H1 (cell line): ENCODE measurements around the gene TSSK6. TPM values are rescaled to one million over a fixed set of nuclear protein-coding genes. Genes with fewer than 3 reads are reported as not detected.

Source experiments
- CTCF ChIA-PET: fragments of 300-600 bp; sonication (Branson Sonifier 250); formaldehyde crosslinking; loops from one replicate; lab custom pipeline; 2021; ENCODE audit not compliant: partially characterized antibody; lab: Charles Lee
- POLR2A ChIA-PET: fragments of 300-600 bp; sonication (Branson Sonifier 250); formaldehyde crosslinking; loops from one replicate; lab custom pipeline; 2021; ENCODE audit warnings: inconsistent platforms; ENCODE audit not compliant: partially characterized antibody; lab: Charles Lee
- DNase-seq, 2 experiments: peaks; one replicate each; pipeline versions ENCODE4 v3.0.0 to v3.0.0-alpha.2; 2010 to 2022; ENCODE audit warnings: low spot score in 2 of 2, low read depth in 1 of 2, mixed read lengths in 1 of 2
- FAIRE-seq: peaks from 2 replicates; lab custom pipeline; 2011; peaks lifted over from hg19 to GRCh38; lab: Jason Lieb, UNC
- H2AFZ ChIP-seq: 2 replicates; pipeline ENCODE4 v1.8.1; 2012; ENCODE audit warnings: low read length, inconsistent platforms
- H2AK5ac ChIP-seq: 2 replicates; pipeline ENCODE4 v1.6.1; 2013; ENCODE audit warnings: low read depth, low read length
- H2BK120ac ChIP-seq: replicated peaks from 2 replicates; pipeline ENCODE3; 2013; ENCODE audit warnings: low read depth, low read length, inconsistent platforms
- H2BK12ac ChIP-seq: 2 replicates; pipeline ENCODE4 v1.6.1; 2013; ENCODE audit warnings: low read depth, low read length
- H2BK15ac ChIP-seq: 2 replicates; pipeline ENCODE4 v1.6.1; 2013; ENCODE audit warnings: low read length
- H2BK20ac ChIP-seq: 2 replicates; pipeline ENCODE4 v1.6.1; 2013; ENCODE audit warnings: low read length
- H2BK5ac ChIP-seq: 2 replicates; pipeline ENCODE4 v1.6.1; 2013; ENCODE audit warnings: low read depth, low read length
- H3K14ac ChIP-seq: 2 replicates; pipeline ENCODE4 v1.6.1; 2013; ENCODE audit warnings: inconsistent platforms; ENCODE audit not compliant: insufficient read length
- H3K18ac ChIP-seq: 2 replicates; pipeline ENCODE4 v1.6.1; 2013; ENCODE audit warnings: low read length; ENCODE audit errors: extremely low read depth
- H3K23ac ChIP-seq: 2 replicates; pipeline ENCODE4 v1.6.1; 2013; ENCODE audit warnings: inconsistent platforms; ENCODE audit not compliant: insufficient read length
- H3K23me2 ChIP-seq: 2 replicates; pipeline ENCODE4 v1.6.1; 2013; ENCODE audit warnings: low read depth, low read length
- H3K27ac ChIP-seq: 2 replicates; pipeline ENCODE4 v1.6.1; 2011; ENCODE audit warnings: low read depth, low read length, inconsistent platforms
- H3K27me3 ChIP-seq, 4 experiments: replicated peaks in 1 of 4; 1 replicate in 1 of 4; 2 replicates in 3 of 4; pipeline versions ENCODE4 v1.6.1 to v1.8.1; 2011 to 2013; ENCODE audit warnings: low read length in 3 of 4, mild to moderate bottlenecking in 3 of 4, inconsistent platforms in 2 of 4, mixed read lengths in 2 of 4, moderate library complexity in 1 of 4; ENCODE audit not compliant: control insufficient read depth in 3 of 4, insufficient read depth in 3 of 4; ENCODE audit errors: extremely low read depth in 1 of 4
- H3K36me3 ChIP-seq, 4 experiments: 2 replicates each; pipeline versions ENCODE4 v1.6.1 to v1.8.1; 2011 to 2013; ENCODE audit warnings: mild to moderate bottlenecking in 4 of 4, low read length in 3 of 4, moderate library complexity in 2 of 4, control low read depth in 1 of 4, inconsistent platforms in 1 of 4; ENCODE audit not compliant: insufficient read depth in 4 of 4, control insufficient read depth in 2 of 4
- H3K4ac ChIP-seq: replicated peaks from 2 replicates; pipeline ENCODE3; 2013; ENCODE audit warnings: low read length, low read depth, mixed read lengths, inconsistent platforms; ENCODE audit not compliant: insufficient read length
- H3K4me1 ChIP-seq, 4 experiments: replicated peaks in 1 of 4; 1 replicate in 1 of 4; 2 replicates in 3 of 4; pipeline versions ENCODE4 v1.6.1 to v1.8.1; 2011 to 2013; ENCODE audit warnings: low read length in 3 of 4, inconsistent platforms in 2 of 4, mixed read lengths in 1 of 4; ENCODE audit not compliant: insufficient read depth in 4 of 4, control insufficient read depth in 3 of 4
- H3K4me2 ChIP-seq, 2 experiments: 2 replicates each; pipeline versions ENCODE4 v1.6.1 to v1.8.1; 2011 to 2013; ENCODE audit warnings: low read depth in 2 of 2, low read length in 2 of 2, control low read depth in 1 of 2, inconsistent platforms in 1 of 2, mild to moderate bottlenecking in 1 of 2; ENCODE audit not compliant: insufficient read depth in 1 of 2
- H3K4me3 ChIP-seq, 4 experiments: fragments of 200-600, 300-600 bp in 1 of 4; sonication (generic), shearing (Covaris generic), sonication (Bioruptor Twin) in 1 of 4; 2 replicates each; pipeline versions ENCODE4 v1.5.1 to v1.8.1; 2011 to 2016; ENCODE audit warnings: low read length in 4 of 4, low read depth in 3 of 4, control low read depth in 2 of 4, inconsistent platforms in 2 of 4, mild to moderate bottlenecking in 2 of 4, mixed read lengths in 1 of 4, moderate library complexity in 1 of 4; ENCODE audit not compliant: insufficient read depth in 2 of 4; ENCODE audit errors: extremely low read depth in 1 of 4
- H3K56ac ChIP-seq: replicated peaks from 2 replicates; pipeline ENCODE3; 2013; ENCODE audit warnings: low read depth, mild to moderate bottlenecking, mixed read lengths, low read length, inconsistent platforms; ENCODE audit not compliant: insufficient read length
- H3K79me1 ChIP-seq: 2 replicates; pipeline ENCODE4 v1.6.1; 2013; ENCODE audit warnings: low read depth, low read length, control low read depth
- H3K79me2 ChIP-seq, 2 experiments: 2 replicates each; pipeline versions ENCODE4 v1.6.1 to v1.8.1; 2012 to 2013; ENCODE audit warnings: low read length in 2 of 2, mild to moderate bottlenecking in 2 of 2, inconsistent platforms in 1 of 2; ENCODE audit not compliant: insufficient read depth in 2 of 2, control insufficient read depth in 1 of 2
- H3K9ac ChIP-seq, 4 experiments: replicated peaks in 1 of 4; 1 replicate in 1 of 4; 2 replicates in 3 of 4; pipeline versions ENCODE4 v1.6.1 to v1.8.1; 2011 to 2013; ENCODE audit warnings: low read depth in 3 of 4, low read length in 3 of 4, control low read depth in 2 of 4, mild to moderate bottlenecking in 2 of 4, moderate library complexity in 2 of 4, inconsistent platforms in 1 of 4; ENCODE audit errors: extremely low read depth in 1 of 4
- H3K9me3 ChIP-seq, 2 experiments: 2 replicates each; pipeline versions ENCODE4 v1.6.1 to v1.8.1; 2012 to 2013; ENCODE audit warnings: mild to moderate bottlenecking in 2 of 2, moderate library complexity in 2 of 2, control low read depth in 1 of 2, inconsistent platforms in 1 of 2, low read depth in 1 of 2, low read length in 1 of 2, mixed read lengths in 1 of 2; ENCODE audit not compliant: insufficient read depth in 2 of 2
- H4K20me1 ChIP-seq, 2 experiments: replicated peaks in 1 of 2; 2 replicates each; pipeline versions ENCODE3 to v1.8.1; 2011 to 2013; ENCODE audit warnings: inconsistent platforms in 2 of 2, low read length in 2 of 2, mild to moderate bottlenecking in 1 of 2; ENCODE audit not compliant: insufficient read depth in 2 of 2, control insufficient read depth in 1 of 2
- H4K5ac ChIP-seq: 2 replicates; pipeline ENCODE4 v1.6.1; 2013; ENCODE audit warnings: low read length, low read depth, mixed read lengths, inconsistent platforms; ENCODE audit not compliant: insufficient read length
- H4K8ac ChIP-seq: 2 replicates; pipeline ENCODE4 v1.8.0; 2013; ENCODE audit warnings: mild to moderate bottlenecking, moderate library complexity, low read length, inconsistent platforms; ENCODE audit not compliant: insufficient read depth; ENCODE audit errors: extremely low read depth
- H4K91ac ChIP-seq: replicated peaks from 2 replicates; pipeline ENCODE3; 2013; ENCODE audit warnings: low read length, mixed read lengths, inconsistent platforms; ENCODE audit not compliant: insufficient read length
- BACH1 ChIP-seq: IDR thresholded peaks from 2 replicates; pipeline ENCODE4 v1.6.1; 2012; ENCODE audit warnings: low read length, improper control_type of control experiment
- CEBPB ChIP-seq: IDR thresholded peaks from 2 replicates; pipeline ENCODE4 v1.6.1; 2012; ENCODE audit warnings: low read depth, low read length
- EGR1 ChIP-seq: IDR thresholded peaks from 2 replicates; pipeline ENCODE4 v1.6.1; 2011; ENCODE audit warnings: low read depth, low read length, borderline replicate concordance
- JUND ChIP-seq: IDR thresholded peaks from 2 replicates; pipeline ENCODE4 v1.6.1; 2011; ENCODE audit warnings: mild to moderate bottlenecking, improper control_type of control experiment, low read length
- MAFK ChIP-seq: IDR thresholded peaks from 2 replicates; pipeline ENCODE4 v1.6.1; 2012; ENCODE audit warnings: low read depth, mild to moderate bottlenecking, improper control_type of control experiment, low read length
- RNF2 ChIP-seq: fragments of 200-900, 300-1000 bp; sonication (generic); IDR thresholded peaks from 2 replicates; pipeline ENCODE4 v1.7.1; 2016; ENCODE audit warnings: borderline replicate concordance, low read depth, mild to moderate bottlenecking, antibody characterized with exemption, low read length; ENCODE audit not compliant: poor library complexity, severe bottlenecking; ENCODE audit errors: missing control alignments
- SAP30 ChIP-seq: fragments of 300-600 bp; sonication (generic); IDR thresholded peaks from 2 replicates; pipeline ENCODE4 v1.7.1; 2012; ENCODE audit warnings: low read length, moderate library complexity, mild to moderate bottlenecking, inconsistent platforms; ENCODE audit not compliant: insufficient read depth, insufficient replicate concordance
- SIN3A ChIP-seq, 2 experiments: IDR thresholded peaks in 1 of 2; conservative IDR thresholded peaks in 1 of 2; 2 replicates each; pipeline ENCODE4 v1.6.1; 2011 to 2012; ENCODE audit warnings: low read length in 2 of 2, improper control_type of control experiment in 1 of 2, low read depth in 1 of 2, mild to moderate bottlenecking in 1 of 2
- YY1 ChIP-seq: IDR thresholded peaks from 2 replicates; pipeline ENCODE4 v1.6.1; 2011; ENCODE audit warnings: low read depth, mild to moderate bottlenecking, low read length
- WGBS, 2 experiments: shearing (Covaris generic) in 1 of 2; methylation state at CpG; one replicate each; pipeline versions ENCODE4 v1.1.6 to v1.1.7; 2013 to 2015; ENCODE audit warnings: low lambda C conversion rate in 2 of 2, mixed read lengths in 2 of 2, inconsistent platforms in 1 of 2, low coverage in 1 of 2, missing lambda C conversion rate in 1 of 2; ENCODE audit not compliant: insufficient replicate concordance in 2 of 2, insufficient coverage in 1 of 2, insufficient read length in 1 of 2; ENCODE audit errors: extremely low coverage in 1 of 2, missing lambda C conversion rate in 1 of 2; 5-methylcytosine and 5-hydroxymethylcytosine counted together
- polyA plus RNA-seq, 7 experiments: library from polyadenylated mRNA; depleted of rRNA in 3 of 7; stranded (reverse) in 5 of 7; unstranded in 2 of 7; fragments of >200 nt in 5 of 7; fragments of 200-250 nt in 2 of 7; gene quantifications; 1 replicate in 5 of 7; 2 replicates in 1 of 7; 4 replicates in 1 of 7; pipeline versions ENCODE4 v1.2.1 to v1.2.3, GENCODE V29; 2011 to 2013; ENCODE audit warnings: missing spikeins in 2 of 7, mixed read lengths in 2 of 7
- total RNA-seq: library from RNA; stranded (reverse); fragmentation: NEBNext Ultra II Directional; extraction: Animal tissue kit (Norgen Biotek cat#: 25700); gene quantifications from 2 replicates; pipeline ENCODE4 v1.2.1, GENCODE V29; 2021

TSSK6 gene
- total and polyA plus RNA-seq, 2 of the 8 experiments (the other 6 are each of a cell fraction or from before 2014, with no cell fraction given): 3.6 to 7.8 TPM

DNA sequence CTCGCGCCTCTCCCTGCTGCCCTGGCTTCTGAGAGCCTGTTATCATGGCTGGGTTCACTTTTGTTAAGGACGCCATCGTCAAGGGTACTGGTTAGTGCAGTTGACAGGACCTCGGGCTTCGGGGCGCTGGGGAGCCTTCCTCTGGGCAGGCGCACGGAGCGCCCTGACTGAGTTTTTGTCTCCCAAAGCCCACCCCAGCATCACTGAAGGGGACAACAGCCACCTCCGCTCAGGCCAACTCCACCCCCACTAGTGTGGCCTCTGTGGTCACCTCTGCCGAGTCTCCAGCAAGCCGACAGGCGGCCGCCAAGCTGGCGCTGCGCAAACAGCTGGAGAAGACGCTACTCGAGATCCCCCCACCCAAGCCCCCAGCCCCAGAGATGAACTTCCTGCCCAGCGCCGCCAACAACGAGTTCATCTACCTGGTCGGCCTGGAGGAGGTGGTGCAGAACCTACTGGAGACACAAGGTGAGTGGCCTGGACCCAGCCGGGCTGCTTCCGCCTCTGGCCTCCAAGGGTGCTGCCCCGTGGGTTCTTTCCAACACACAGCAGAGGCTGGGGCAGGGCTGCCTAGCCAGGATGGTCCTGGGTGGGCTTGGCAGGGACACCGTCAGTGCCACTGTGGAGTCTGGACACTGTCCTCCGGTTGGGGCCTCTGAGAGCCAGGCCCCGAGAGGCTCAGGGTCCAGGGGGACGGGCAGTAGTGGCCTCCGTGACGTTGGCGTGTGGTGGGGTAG is 16.9 kb downstream of the TSSK6 start:
- no peak for DNase-seq
- no peak overlapping the region for H4K5ac ChIP-seq
- H3K36me3 ChIP-seq: peaks cover 30 to 68% (median 56%) of the 10 kb centered on the region in 4 experiments
- no peak overlapping the region for H2AK5ac ChIP-seq
- H3K4me1 ChIP-seq: no peaks in the 10 kb centered on the region; a peak in 1 of 7 replicates
- no peak overlapping the region for H3K4ac ChIP-seq
- H3K79me2 ChIP-seq: peaks cover 0 to 7% of the 10 kb centered on the region in 2 experiments; a peak in 1 of 4 replicates
- POLR2A ChIA-PET: no interaction called here
- H3K4me2 ChIP-seq: no peak overlapping the region
- peaks cover 7 to 23% of the 10 kb centered on the region in 2 experiments for H4K20me1 ChIP-seq
- no peak overlapping the region for H3K18ac ChIP-seq
- H2BK20ac ChIP-seq: no peak overlapping the region
- H3K9me3 ChIP-seq: no peaks in the 10 kb centered on the region
- H3K79me1 ChIP-seq: peaks cover 3% of the 10 kb centered on the region
- H3K27ac ChIP-seq: no peak overlapping the region
- H3K4me3 ChIP-seq: no peak overlapping the region
- FAIRE-seq: no peak
- H3K9ac ChIP-seq: no peak overlapping the region
- H2BK120ac ChIP-seq: no peak overlapping the region
- H3K14ac ChIP-seq: no peak overlapping the region
- no peak overlapping the region for H4K8ac ChIP-seq
- no peak overlapping the region for H2BK12ac ChIP-seq
- no peak overlapping the region; the same call in 1 of the 2 replicates for H2BK5ac ChIP-seq
- H3K23ac ChIP-seq: no peak overlapping the region
- no peak overlapping the region for H4K91ac ChIP-seq
- no peak overlapping the region for H2AFZ ChIP-seq
- H2BK15ac ChIP-seq: no peak overlapping the region
- 95% methylated on average over 30 of the region's 33 CpGs; no CpG with 5 or more reads in 1 of the 2 experiments for WGBS, 2 experiments
- no peak overlapping the region for H3K56ac ChIP-seq
- H3K27me3 ChIP-seq: no peaks in the 10 kb centered on the region
- CTCF ChIA-PET: interaction anchor here (0.6 kb wide), 1 partner anchor 117 kb away, joined by 3 read pairs; no protein-coding TSS in a partner anchor
- H3K23me2 ChIP-seq: peaks cover under 1% of the 10 kb centered on the region; the same call in 1 of the 2 replicates
- no peak for TF ChIP-seq JUND
- no peak for TF ChIP-seq BACH1
- no peak for TF ChIP-seq EGR1
- TF ChIP-seq YY1: no peak
- TF ChIP-seq SIN3A (conservative IDR thresholded peaks at IDR 0.05 in 1 of 2, IDR thresholded peaks at IDR 0.05 in 1 of 2; ENCODE audit: low read depth in 1 of 2, low read length in 2 of 2): no peak
- no peak for TF ChIP-seq SAP30
- no peak for TF ChIP-seq CEBPB
- no peak for TF ChIP-seq MAFK
- TF ChIP-seq RNF2: no peak
